Measurements from ENCODE around the gene NAA25.

DNA sequence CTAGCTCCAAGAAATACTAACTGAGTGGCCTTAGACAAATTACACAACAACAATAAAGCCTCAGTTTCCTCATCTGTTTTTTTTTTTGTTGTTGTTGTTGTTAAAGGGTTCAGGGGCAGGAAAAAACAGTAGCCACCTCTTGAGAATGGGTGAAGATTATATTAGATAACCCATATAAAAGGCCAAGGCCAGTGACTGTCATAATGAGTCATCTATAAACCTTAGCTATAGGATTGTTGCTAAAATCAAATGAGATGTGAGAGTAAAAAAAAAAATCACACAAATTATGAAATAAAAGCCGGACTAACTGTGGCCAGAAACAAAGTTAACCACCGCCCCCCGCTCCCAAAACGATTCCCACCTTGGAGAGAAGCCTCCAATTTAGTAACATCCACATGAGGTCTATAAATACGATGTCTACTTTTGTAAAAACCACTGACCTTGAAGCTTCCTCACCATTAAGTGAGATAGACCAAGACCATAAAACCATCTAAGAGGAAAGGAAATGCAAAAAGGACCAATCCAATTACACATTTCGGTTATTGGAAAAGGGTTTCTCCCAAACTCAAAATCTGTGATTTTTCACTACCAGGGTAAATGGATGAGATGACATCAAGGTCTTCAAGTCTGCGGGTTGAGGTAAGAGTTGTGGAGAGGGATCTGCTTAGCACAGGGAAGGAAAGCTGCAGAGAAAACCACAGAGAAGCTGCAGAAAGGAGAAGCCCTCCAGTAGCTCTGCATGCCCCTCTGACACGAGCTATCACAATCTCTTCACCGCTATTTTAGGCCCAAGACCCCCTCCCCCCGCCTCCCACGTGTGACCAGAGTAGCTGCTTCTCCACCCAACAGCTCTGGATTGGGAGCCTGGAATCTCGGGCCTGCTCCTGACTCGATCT lies 1.0 kb downstream of the NAA25 start:
- TF ChIP-seq, protein P1, sequence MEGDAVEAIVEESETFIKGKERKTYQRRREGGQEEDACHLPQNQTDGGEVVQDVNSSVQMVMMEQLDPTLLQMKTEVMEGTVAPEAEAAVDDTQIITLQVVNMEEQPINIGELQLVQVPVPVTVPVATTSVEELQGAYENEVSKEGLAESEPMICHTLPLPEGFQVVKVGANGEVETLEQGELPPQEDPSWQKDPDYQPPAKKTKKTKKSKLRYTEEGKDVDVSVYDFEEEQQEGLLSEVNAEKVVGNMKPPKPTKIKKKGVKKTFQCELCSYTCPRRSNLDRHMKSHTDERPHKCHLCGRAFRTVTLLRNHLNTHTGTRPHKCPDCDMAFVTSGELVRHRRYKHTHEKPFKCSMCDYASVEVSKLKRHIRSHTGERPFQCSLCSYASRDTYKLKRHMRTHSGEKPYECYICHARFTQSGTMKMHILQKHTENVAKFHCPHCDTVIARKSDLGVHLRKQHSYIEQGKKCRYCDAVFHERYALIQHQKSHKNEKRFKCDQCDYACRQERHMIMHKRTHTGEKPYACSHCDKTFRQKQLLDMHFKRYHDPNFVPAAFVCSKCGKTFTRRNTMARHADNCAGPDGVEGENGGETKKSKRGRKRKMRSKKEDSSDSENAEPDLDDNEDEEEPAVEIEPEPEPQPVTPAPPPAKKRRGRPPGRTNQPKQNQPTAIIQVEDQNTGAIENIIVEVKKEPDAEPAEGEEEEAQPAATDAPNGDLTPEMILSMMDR (IDR thresholded peaks at IDR 0.05; ENCODE audit: insufficient read depth, low read length, poor library complexity, severe bottlenecking), result no peak
- no peak for TF ChIP-seq EZH2phosphoT487 (conservative IDR thresholded peaks at IDR 0.05; ENCODE audit: low read length)
